SJSA1 (cell line): ENCODE measurements around the gene ERFL. TPM values are rescaled to one million over a fixed set of nuclear protein-coding genes. Genes with fewer than 3 reads are reported as not detected.

Source experiments
- DNase-seq, 2 experiments: peaks; one replicate each; pipeline ENCODE4 v3.0.0-alpha.2; 2015 to 2020; ENCODE audit warnings: low spot score in 2 of 2, low read depth in 1 of 2
- H3K27ac ChIP-seq: fragments of 250-450 bp; sonication (Bioruptor Pico); 2 replicates; pipeline ENCODE4 v1.5.1; 2020; ENCODE audit warnings: mild to moderate bottlenecking, moderate library complexity
- H3K27me3 ChIP-seq: fragments of 250-450 bp; sonication (Bioruptor Pico); replicated peaks from 2 replicates; pipeline ENCODE4 v1.5.1; 2020; ENCODE audit warnings: mild to moderate bottlenecking, moderate library complexity
- H3K36me3 ChIP-seq: fragments of 250-450 bp; sonication (Bioruptor Pico); 2 replicates; pipeline ENCODE4 v1.5.1; 2020; ENCODE audit warnings: mild to moderate bottlenecking
- H3K4me1 ChIP-seq: fragments of 250-450 bp; sonication (Bioruptor Pico); replicated peaks from 2 replicates; pipeline ENCODE4 v1.6.1; 2021; ENCODE audit warnings: mild to moderate bottlenecking
- H3K4me3 ChIP-seq: fragments of 250-450 bp; sonication (Bioruptor Pico); 2 replicates; pipeline ENCODE4 v1.5.1; 2020; ENCODE audit warnings: mild to moderate bottlenecking
- H3K9me3 ChIP-seq: fragments of 250-450 bp; sonication (Bioruptor Pico); replicated peaks from 2 replicates; pipeline ENCODE4 v1.5.1; 2020; ENCODE audit warnings: mild to moderate bottlenecking
- total RNA-seq: library from RNA; depleted of rRNA; stranded (reverse); fragments of >200 nt; shearing (Covaris generic); gene quantifications from 2 replicates; pipeline ENCODE4 v1.2.3, GENCODE V29; 2014; rRNA removed

Gene ERFL
- total RNA-seq = not detected in 2 replicates

DNA sequence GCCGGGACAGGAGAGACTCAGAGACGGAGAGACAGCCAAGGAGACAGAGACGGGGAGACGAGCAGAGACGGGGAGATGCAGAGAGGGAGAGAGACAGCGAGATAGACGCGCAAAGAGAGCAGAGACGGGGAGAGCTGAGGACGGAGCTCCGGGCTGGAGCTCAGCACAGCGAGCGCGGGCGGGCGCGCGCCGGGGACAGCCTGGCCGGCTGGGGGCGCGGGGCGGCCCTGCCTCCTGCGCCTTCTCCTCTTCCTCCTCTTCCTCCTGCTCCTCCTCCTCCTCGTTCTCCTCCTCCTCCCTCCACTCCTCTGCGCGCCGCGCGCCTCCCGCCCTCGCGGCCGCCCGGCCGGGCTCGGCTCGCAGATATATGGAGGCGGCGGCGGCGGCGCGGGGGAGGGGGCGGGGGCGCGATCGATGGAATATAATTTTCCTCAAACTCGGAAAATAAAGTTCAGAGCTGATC lies at the start of gene ERFL:
TSS of gene ERFL (minus strand) at position 229 of the 463 bp plus-strand sequence. CDS start 15,530 bp downstream, outside the sequence.
- no peaks in the 10 kb centered on the region for H3K9me3 ChIP-seq
- H3K27me3 ChIP-seq = peaks cover 70% of the 10 kb centered on the region
- no peak within 1 kb of the TSS for H3K27ac ChIP-seq
- H3K4me1 ChIP-seq = no peaks in the 10 kb centered on the region
- no peak within 1 kb of the TSS for H3K4me3 ChIP-seq
- DNase-seq = no peak
- H3K36me3 ChIP-seq = no peaks in the 10 kb centered on the region

DNA sequence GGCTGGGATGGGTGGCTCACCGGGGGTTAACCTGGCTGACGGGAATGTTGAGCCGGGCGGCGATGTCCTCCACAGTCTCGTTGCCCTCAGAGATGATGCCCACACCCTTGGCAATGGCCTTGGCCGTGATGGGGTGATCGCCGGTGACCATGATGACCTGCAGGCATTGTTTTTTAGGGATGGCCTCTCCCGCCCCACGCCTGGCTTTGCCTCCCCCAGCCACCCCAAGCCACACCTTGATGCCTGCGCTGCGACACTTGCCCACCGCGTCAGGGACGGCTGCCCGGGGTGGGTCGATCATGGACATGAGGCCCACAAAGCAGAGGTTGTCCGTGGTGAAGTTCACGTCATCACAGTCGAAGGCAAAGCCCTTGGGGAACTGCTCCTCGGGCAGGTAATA lies 49.7 kb upstream of the ERFL start:
- no peak for DNase-seq
- H3K9me3 ChIP-seq = no peaks in the 10 kb centered on the region
- H3K36me3 ChIP-seq = no peaks in the 10 kb centered on the region
- H3K27me3 ChIP-seq = peaks cover 12% of the 10 kb centered on the region; the same call in 1 of the 2 replicates
- H3K4me1 ChIP-seq = no peaks in the 10 kb centered on the region
- H3K27ac ChIP-seq = no peak overlapping the region
- H3K4me3 ChIP-seq = no peak overlapping the region

- no peak for DNase-seq
- Histone ChIP-seq H3K9me3 (no peaks in the 10 kb centered on the region), H3K27ac (no peak overlapping the region), H3K27me3 (peaks cover 15% of the 10 kb centered on the region; the same call in 1 of the 2 replicates), H3K4me3 (no peak overlapping the region), H3K36me3 (no peaks in the 10 kb centered on the region), H3K4me1 (no peaks in the 10 kb centered on the region)
Measured at GRCh38 chr19:41974652-41975051, 46.4 kb upstream of the ERFL start.

- Histone ChIP-seq H3K27ac (no peak overlapping the region), H3K4me1 (no peaks in the 10 kb centered on the region), H3K27me3 (peaks cover 16% of the 10 kb centered on the region), H3K4me3 (no peak overlapping the region), H3K36me3 (no peaks in the 10 kb centered on the region), H3K9me3 (no peaks in the 10 kb centered on the region)
- DNase-seq = no peak
Measured at GRCh38 chr19:41971363-41971762, 43.1 kb upstream of the ERFL start.

GRCh38 chr19:41969772-41970458 lies 41.7 kb upstream of the ERFL start:
- Histone ChIP-seq H3K27me3 (peaks cover 21% of the 10 kb centered on the region), H3K36me3 (no peaks in the 10 kb centered on the region), H3K4me3 (no peak overlapping the region), H3K9me3 (no peaks in the 10 kb centered on the region), H3K4me1 (no peaks in the 10 kb centered on the region), H3K27ac (no peak overlapping the region)
- DNase-seq = no peak

- Histone ChIP-seq H3K27me3 (peaks cover 17% of the 10 kb centered on the region), H3K36me3 (no peaks in the 10 kb centered on the region)
- DNase-seq = no peak
Measured at GRCh38 chr19:41968751-41969595, 40.7 kb upstream of the ERFL start.

GRCh38 chr19:41967054-41967783 lies 39.0 kb upstream of the ERFL start:
- Histone ChIP-seq H3K4me3 (no peak overlapping the region), H3K9me3 (no peaks in the 10 kb centered on the region), H3K4me1 (no peaks in the 10 kb centered on the region), H3K27ac (no peak overlapping the region), H3K27me3 (peaks cover 17% of the 10 kb centered on the region), H3K36me3 (no peaks in the 10 kb centered on the region)
- DNase-seq = no peak

More at GRCh38 chr19:41968751-41969595, 40.7 kb upstream of the ERFL start:
- no peaks in the 10 kb centered on the region for H3K9me3 ChIP-seq
- no peak overlapping the region for H3K4me3 ChIP-seq
- no peaks in the 10 kb centered on the region for H3K4me1 ChIP-seq
- no peak overlapping the region for H3K27ac ChIP-seq

GRCh38 chr19:41965106-41965505 lies 36.9 kb upstream of the ERFL start:
- Histone ChIP-seq H3K9me3 (no peaks in the 10 kb centered on the region), H3K4me3 (no peak overlapping the region), H3K27ac (no peak overlapping the region), H3K4me1 (no peaks in the 10 kb centered on the region), H3K36me3 (no peaks in the 10 kb centered on the region), H3K27me3 (peaks cover 9% of the 10 kb centered on the region; the same call in 1 of the 2 replicates)
- DNase-seq = no peak

DNA sequence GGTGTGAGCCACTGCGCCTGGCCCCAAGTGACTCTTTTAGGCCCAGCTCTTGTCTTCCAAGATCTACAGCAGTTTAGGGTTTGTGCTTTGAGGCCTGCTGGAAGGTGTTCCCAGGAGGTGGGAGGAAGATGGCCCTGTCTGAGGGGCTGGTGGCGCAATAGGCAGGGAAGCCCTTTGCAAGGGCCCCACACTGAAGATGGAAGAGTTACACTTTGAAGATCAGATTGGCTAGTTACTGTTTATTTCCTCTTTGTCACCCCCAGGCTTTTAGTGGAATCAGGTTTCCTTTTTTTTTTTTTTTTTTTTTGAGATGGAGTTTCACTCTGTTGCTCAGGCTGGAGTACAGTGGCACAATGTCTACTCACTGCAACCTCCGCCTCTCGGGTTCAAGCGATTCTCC lies 32.7 kb upstream of the ERFL start:
- Histone ChIP-seq H3K27ac (no peak overlapping the region), H3K36me3 (no peaks in the 10 kb centered on the region), H3K4me1 (peaks cover 9% of the 10 kb centered on the region), H3K27me3 (peaks cover 4% of the 10 kb centered on the region; the same call in 1 of the 2 replicates), H3K4me3 (no peak overlapping the region), H3K9me3 (no peaks in the 10 kb centered on the region)
- DNase-seq = no peak

- Histone ChIP-seq H3K27me3 (0 out of 2 replicates have a peak, but pooled peaks cover under 1% of the 10 kb centered on the region), H3K9me3 (no peaks in the 10 kb centered on the region), H3K4me1 (peaks cover 9% of the 10 kb centered on the region), H3K36me3 (no peaks in the 10 kb centered on the region), H3K4me3 (peak within 1 kb of the TSS; percentile 59), H3K27ac (peak within 1 kb of the TSS; percentile 40)
- DNase-seq = peak; percentile 84 to 91
Measured at GRCh38 chr19:41959056-41960053, 31.1 kb upstream of the ERFL start, which contains the start of gene RABAC1. Gene RABAC1, minus strand, starts transcription at chr19:41959321. Its CDS starts 29 bp downstream, at chr19:41959292.

DNA sequence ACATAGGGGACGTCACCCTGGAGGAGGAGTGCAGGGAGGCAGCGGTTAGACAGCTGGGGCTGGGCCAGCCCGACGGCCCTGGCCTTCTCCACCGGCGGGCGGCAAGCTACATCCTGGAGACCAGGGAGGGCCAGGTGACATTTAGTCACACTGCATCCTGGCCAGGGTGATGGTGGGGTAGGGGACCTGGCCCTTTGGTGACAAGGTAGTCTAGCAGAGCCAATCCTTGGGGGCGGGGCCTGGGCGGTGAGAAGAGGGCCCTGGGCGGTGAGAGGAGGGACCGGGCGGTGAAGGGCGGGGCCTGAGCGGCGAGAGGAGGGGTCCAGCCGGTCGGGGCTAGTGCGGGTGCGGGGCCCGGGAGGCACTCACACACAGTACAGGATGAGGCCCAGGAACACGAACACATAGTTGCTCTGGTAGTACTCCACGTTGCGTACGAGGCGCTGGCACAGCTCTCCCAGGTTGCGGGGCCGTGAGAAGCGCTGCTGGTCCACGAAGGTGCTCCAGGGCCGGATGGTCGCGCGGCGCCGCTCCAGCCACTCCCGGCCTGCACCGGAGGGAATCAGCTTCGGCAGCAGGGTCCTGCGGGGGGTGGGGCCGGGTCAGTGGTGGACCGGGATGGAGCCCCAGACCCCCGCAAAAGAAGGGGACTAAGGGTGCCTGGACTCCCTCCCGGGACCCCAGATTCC lies 30.3 kb upstream of the ERFL start:
- Histone ChIP-seq H3K4me1 (peaks cover 9% of the 10 kb centered on the region), H3K27me3 (no peaks in the 10 kb centered on the region), H3K4me3 (peak overlapping the region; percentile 59), H3K27ac (peak overlapping the region; percentile 40), H3K36me3 (no peaks in the 10 kb centered on the region), H3K9me3 (no peaks in the 10 kb centered on the region)
- DNase-seq = peak; percentile 68 to 80

GRCh38 chr19:41957838-41958366 lies 29.7 kb upstream of the ERFL start:
- Histone ChIP-seq H3K9me3 (no peaks in the 10 kb centered on the region), H3K27ac (no peak overlapping the region), H3K4me3 (peak overlapping the region; percentile 59), H3K36me3 (no peaks in the 10 kb centered on the region), H3K27me3 (no peaks in the 10 kb centered on the region), H3K4me1 (peaks cover 9% of the 10 kb centered on the region)
- peak; percentile 71 to 75 for DNase-seq
